Testis (tissue), 2 donors: ENCODE data around the gene PPIL6.

ENCODE experiments used
- CTCF ChIP-seq, 3 experiments: fragments of 450-650 bp in 2 of 3; fragments of 200-600 bp in 1 of 3; sonication (generic) in 1 of 3; IDR thresholded peaks; one replicate each; pipeline ENCODE4 v1.5.1; 2016 to 2019; ENCODE audit warnings: antibody characterized with exemption in 3 of 3, mild to moderate bottlenecking in 2 of 3, moderate library complexity in 1 of 3
- POLR2A ChIP-seq: fragments of 450-650 bp; IDR thresholded peaks from one replicate; pipeline ENCODE4 v1.6.1; 2017; ENCODE audit warnings: antibody characterized with exemption, mild to moderate bottlenecking, moderate library complexity

- TF ChIP-seq CTCF (IDR thresholded peaks at IDR 0.05) (no peak), POLR2A (no peak)
Measured at GRCh38 chr6:109344226-109344625, 96.2 kb downstream of the PPIL6 start.
